Uterus (tissue), 2 donors: ENCODE results near the gene MMP2.

Source experiments
- CTCF ChIP-seq, 4 experiments: fragments of 200-600 bp in 2 of 4; fragments of 450-650 bp in 2 of 4; sonication (generic) in 2 of 4; IDR thresholded peaks; one replicate each; pipeline ENCODE4 v1.5.1; 2016 to 2019; ENCODE audit warnings: antibody characterized with exemption in 4 of 4, mild to moderate bottlenecking in 2 of 4, moderate library complexity in 1 of 4
- POLR2A ChIP-seq, 2 donors: fragments of 450-650 bp; IDR thresholded peaks; one replicate each; pipeline ENCODE4 v1.6.1; 2016; ENCODE audit warnings: antibody characterized with exemption in 2 of 2, mild to moderate bottlenecking in 1 of 2, moderate library complexity in 1 of 2

- no peak for TF ChIP-seq CTCF (IDR thresholded peaks at IDR 0.05)
- no peak for TF ChIP-seq POLR2A (IDR thresholded peaks at IDR 0.05)
Measured at GRCh38 chr16:55436587-55436986, 42.4 kb upstream of the MMP2 start.
